GM12875 (cell line): ENCODE results near the gene PILRA.
"Not testable (repeated sequence)": the region's sequence is repeated elsewhere in the genome, so short reads cannot be mapped to it uniquely, and the experiment has no call there.

ENCODE experiments used
- H3K4me3 ChIP-seq: one replicate; pipeline ENCODE4 v1.5.1; 2011; ENCODE audit warnings: low read depth, low read length, control low read depth
- TF ChIP-seq, protein P1 (sequence below): IDR thresholded peaks from 2 replicates; pipeline ENCODE4 v1.5.1; 2011; ENCODE audit warnings: low read depth, mild to moderate bottlenecking, control low read depth, inconsistent platforms, low read length, moderate library complexity, borderline replicate concordance; ENCODE audit not compliant: insufficient read depth

Gene PILRA

GRCh38 chr7:100433276-100433591 is 59.9 kb downstream of the PILRA start:
- TF ChIP-seq, protein P1, sequence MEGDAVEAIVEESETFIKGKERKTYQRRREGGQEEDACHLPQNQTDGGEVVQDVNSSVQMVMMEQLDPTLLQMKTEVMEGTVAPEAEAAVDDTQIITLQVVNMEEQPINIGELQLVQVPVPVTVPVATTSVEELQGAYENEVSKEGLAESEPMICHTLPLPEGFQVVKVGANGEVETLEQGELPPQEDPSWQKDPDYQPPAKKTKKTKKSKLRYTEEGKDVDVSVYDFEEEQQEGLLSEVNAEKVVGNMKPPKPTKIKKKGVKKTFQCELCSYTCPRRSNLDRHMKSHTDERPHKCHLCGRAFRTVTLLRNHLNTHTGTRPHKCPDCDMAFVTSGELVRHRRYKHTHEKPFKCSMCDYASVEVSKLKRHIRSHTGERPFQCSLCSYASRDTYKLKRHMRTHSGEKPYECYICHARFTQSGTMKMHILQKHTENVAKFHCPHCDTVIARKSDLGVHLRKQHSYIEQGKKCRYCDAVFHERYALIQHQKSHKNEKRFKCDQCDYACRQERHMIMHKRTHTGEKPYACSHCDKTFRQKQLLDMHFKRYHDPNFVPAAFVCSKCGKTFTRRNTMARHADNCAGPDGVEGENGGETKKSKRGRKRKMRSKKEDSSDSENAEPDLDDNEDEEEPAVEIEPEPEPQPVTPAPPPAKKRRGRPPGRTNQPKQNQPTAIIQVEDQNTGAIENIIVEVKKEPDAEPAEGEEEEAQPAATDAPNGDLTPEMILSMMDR = no peak
- H3K4me3 ChIP-seq = no peak overlapping the region

DNA sequence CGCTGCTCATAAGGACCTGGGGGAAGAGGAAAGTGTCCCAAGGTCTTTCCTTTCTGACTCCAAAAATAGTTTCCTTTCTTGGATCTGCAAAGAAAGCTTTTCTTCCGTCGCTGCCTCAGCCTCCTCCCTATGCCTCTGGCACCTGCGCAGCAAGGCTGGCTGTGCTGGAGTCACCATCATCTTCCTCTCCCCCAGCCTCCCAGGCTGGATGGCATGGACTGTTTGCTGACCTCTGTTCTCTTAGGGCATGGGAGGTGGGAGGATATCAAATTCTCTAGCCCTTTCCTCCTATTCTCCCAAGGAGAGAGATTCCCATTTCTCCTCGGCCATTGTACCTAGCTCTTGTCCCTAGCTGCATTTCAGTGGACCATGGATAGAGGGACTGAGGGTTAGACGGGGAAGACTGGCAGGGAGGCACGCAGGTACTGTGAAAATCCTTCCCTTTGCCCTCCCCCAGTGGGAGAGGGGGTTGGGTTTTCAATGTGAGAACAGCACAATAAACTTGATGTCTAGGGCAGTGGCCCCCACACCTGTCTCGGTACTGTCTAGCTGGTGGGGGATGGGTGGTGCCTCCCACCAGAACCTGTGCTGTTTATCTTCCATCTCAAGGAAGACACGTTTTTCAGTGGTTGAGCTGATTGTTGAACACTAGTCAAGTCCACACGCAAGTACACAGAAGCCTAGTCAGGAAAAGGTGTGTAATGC is 60.5 kb downstream of the PILRA start:
- TF ChIP-seq, protein P1 = no peak

GRCh38 chr7:100434297-100435144 is 61.2 kb downstream of the PILRA start:
- H3K4me3 ChIP-seq = peak overlapping the region; percentile 91
- TF ChIP-seq, protein P1 = no peak

More for the DNA sequence above, 60.5 kb downstream of the PILRA start:
- no peak overlapping the region for H3K4me3 ChIP-seq

DNA sequence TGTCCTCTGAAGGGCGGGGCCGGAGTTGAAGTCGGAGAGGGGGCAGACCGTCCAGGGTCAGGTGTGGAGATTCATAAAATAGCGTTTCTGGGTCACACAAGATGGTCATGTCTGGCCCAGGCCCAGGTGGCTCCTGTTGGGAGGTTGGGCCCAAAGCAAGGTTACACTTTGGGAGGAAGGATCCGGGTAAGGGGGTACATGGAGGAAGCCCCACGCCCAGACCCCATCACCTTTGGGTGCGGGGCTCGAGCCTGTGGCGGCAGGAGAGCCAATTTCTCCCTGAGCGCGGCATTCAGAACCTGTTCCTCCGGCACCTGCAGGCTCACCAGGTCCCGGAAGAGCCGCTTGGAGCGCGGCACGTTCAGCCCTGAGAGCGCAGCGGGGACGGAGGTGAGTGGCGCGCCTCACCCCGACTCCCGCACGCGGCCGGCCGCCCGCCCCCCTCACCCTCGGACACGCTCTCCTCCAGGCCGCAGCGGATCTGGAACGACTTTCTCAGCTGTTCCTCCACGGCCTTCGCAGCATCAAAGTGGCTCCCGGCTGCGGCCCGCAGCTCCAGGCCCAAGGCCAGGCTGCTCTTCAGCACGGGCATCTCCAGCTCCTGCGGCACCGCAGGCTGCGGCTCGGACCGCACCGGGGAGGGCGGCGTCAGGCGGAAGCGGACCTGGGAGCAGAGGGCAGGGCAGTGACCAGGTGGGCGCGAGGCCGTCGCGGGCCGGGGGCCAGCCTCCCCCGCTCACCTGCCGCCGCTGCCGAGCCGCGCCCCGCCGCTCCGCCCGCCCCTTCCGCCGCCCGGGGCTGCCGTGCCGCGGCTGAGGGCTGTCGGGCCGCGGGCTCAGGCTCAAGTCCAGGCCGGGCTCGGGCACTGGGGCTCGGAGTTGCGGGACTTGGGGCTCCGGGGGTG is 62.4 kb downstream of the PILRA start:
- H3K4me3 ChIP-seq = peak overlapping the region; percentile 91
- TF ChIP-seq, protein P1 = no peak

DNA sequence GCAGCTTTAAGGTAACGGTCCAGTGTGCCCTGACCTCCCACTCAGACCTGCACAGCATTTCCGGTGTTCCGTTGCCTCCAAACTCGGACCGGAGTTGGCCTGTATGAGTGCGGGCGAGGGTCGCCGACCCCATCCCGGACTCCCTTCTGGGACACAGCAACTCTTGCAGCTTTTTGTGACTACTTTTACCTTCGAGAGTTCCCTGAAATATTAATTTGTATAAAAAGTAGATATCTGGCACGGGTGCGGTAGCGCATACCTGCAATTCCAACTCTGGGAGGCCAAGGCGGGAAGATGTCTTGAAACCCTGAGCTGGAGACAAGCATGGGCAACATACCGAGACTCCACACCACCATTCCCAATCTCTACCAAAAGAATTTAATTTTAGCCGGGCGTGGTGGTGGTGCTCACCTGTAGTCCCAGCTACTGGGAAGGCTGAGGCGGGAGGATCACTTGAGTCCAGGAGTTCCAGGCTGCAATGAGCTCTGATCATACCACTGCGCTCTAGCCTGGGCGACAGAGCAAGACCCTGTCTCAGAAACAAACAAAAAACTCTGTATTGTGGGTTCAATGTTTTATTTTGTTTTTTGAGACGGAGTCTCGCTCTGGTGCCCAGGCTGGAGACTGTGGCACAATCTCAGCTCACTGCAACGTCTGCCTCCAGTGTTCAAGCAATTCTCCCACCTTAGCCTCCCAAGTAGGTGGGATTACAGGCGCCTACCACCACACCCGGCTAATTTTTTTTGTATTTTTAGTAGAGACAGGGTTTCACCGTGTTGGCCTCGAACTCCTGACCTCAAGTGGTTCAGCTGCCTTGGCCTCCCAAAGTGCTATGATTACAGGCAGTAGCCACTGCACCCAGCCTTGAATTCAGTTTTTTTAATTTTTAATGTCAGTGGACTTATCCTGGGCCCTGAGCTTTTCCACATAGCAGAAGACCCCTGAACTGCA is 64.1 kb downstream of the PILRA start:
- H3K4me3 ChIP-seq = no peak overlapping the region
- TF ChIP-seq, protein P1 = no peak

DNA sequence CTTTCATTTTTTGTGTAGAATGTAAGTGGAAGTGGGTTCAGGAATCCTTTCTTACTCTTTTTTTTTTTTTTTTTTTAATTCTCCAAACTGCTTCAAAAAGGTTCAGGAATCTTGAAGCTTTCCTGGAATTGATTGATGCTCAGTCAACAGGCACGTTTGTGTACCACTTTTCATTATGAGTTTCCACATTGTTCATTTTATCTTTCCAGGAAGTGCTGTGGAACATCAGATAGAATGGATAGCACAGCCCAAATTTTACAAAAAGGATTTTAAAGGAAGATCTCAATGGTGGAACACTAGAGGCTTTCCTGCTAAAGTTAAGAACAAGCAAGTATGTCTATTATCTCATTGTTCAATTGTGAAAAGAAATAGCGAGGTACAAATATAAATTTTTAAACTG is 64.9 kb downstream of the PILRA start:
- TF ChIP-seq, protein P1 = no peak
- no peak overlapping the region for H3K4me3 ChIP-seq

DNA sequence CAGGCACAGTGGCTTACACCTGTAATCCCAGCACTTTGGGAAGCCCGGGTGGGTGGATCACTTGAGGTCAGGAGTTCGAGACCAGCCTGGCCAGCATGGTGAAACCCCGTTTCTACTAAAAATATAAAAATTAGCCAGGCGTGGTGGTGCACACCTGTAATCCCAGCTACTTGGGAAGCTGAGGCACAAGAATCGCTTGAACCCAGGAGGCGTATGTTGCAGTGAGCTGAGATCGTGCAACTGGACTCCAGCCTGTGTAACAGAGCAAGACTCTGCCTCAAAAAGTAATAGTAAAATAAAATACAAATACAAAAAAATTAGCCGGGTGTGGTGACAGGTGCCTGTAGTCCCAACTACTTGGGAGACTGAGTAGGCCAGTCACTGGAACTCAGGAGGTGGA is 65.4 kb downstream of the PILRA start:
- H3K4me3 ChIP-seq = not testable (repeated sequence)

DNA sequence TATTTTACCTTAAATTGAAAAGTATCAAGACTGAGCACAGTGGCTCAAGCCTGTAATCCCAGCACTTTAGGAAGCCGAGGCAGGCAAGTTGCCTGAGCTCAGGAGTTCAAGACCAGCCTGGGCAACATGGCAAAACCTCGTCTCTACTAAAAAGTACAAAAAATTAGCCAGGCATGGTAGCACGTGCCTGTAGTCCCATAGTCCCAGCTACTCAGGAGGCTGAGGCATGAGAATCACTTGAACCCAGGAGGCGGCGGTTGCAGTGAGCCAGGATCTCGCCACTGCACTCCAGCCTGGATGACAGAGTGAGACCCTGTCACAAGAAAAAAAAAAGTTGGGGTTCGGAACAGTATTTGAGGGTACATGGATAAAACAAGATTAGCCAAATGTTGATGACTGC is 66.0 kb downstream of the PILRA start:
- not testable (repeated sequence) for H3K4me3 ChIP-seq
